ENCODE data around the gene MARK4.
A peak's percentile ranks its signal among the peaks of the same experiment; 100 is the strongest.

The MARK4 gene

GRCh38 chr19:45275370-45275971 lies 24.4 kb downstream of the MARK4 start:
- DNase-seq = peak; percentile 79

GRCh38 chr19:45276284-45276687 lies 25.2 kb downstream of the MARK4 start:
- DNase-seq = peak; percentile 79

GRCh38 chr19:45278087-45278486 lies 27.0 kb downstream of the MARK4 start:
- no peak for DNase-seq

- no peak for DNase-seq
These were observed 28.6 kb downstream of the MARK4 start for GRCh38 chr19:45279587-45280192.

- DNase-seq = no peak
These were observed 29.4 kb downstream of the MARK4 start for GRCh38 chr19:45280471-45280961.

GRCh38 chr19:45283443-45284033 lies 32.5 kb downstream of the MARK4 start:
- no peak for DNase-seq

GRCh38 chr19:45290381-45290931 lies 39.4 kb downstream of the MARK4 start:
- DNase-seq = no peak

- no peak for DNase-seq
These were observed 40.8 kb downstream of the MARK4 start for GRCh38 chr19:45291834-45292233.

GRCh38 chr19:45293682-45294081 lies 42.6 kb downstream of the MARK4 start:
- no peak for DNase-seq

- no peak for DNase-seq
These were observed 43.4 kb downstream of the MARK4 start for GRCh38 chr19:45294291-45295029.

- no peak for DNase-seq
These were observed 44.8 kb downstream of the MARK4 start for GRCh38 chr19:45295873-45296272.

GRCh38 chr19:45296355-45296754 lies 45.3 kb downstream of the MARK4 start:
- no peak for DNase-seq

- DNase-seq = no peak
These were observed 46.6 kb downstream of the MARK4 start for GRCh38 chr19:45297674-45298073.

GRCh38 chr19:45298264-45298663 lies 47.2 kb downstream of the MARK4 start:
- DNase-seq = no peak

- no peak for DNase-seq
These were observed 48.6 kb downstream of the MARK4 start for GRCh38 chr19:45299719-45300118.

GRCh38 chr19:45302416-45302815 lies 51.3 kb downstream of the MARK4 start:
- no peak for DNase-seq

GRCh38 chr19:45303269-45304060 lies 52.4 kb downstream of the MARK4 start:
- DNase-seq = no peak

- no peak for DNase-seq
These were observed 53.3 kb downstream of the MARK4 start for GRCh38 chr19:45304141-45304926.

- no peak for DNase-seq
These were observed 53.9 kb downstream of the MARK4 start for GRCh38 chr19:45305007-45305406.

- DNase-seq = peak; percentile 34
These were observed 54.4 kb downstream of the MARK4 start for GRCh38 chr19:45305421-45305820.

- DNase-seq = no peak
These were observed 55.0 kb downstream of the MARK4 start for GRCh38 chr19:45306040-45306439.
